ENCODE data around the gene SMCR8.
"Not testable (repeated sequence)": the region's sequence is repeated elsewhere in the genome, so short reads cannot be mapped to it uniquely, and the experiment has no call there.

The SMCR8 gene

GRCh38 chr17:18363101-18364049 lies 48.3 kb downstream of the SMCR8 start, which contains the start of gene SHMT1:
Gene SHMT1, minus strand, starts transcription at chr17:18363550. Its CDS starts 7,569 bp downstream, at chr17:18355981.
- Mint-ChIP-seq H3K27me3 (no peaks in the 10 kb centered on the region), H3K36me3 (ENCODE audit: low read depth) (peaks cover 24% of the 10 kb centered on the region), H3K4me3 (peak within 1 kb of the TSS; percentile 87), H3K4me1 (ENCODE audit: low read depth) (peaks cover 17% of the 10 kb centered on the region), H3K9me3 (no peaks in the 10 kb centered on the region), H3K27ac (peak within 1 kb of the TSS; percentile 88)
- peak; percentile 93 for DNase-seq

- Mint-ChIP-seq H3K36me3 (ENCODE audit: low read depth) (peaks cover 16% of the 10 kb centered on the region), H3K4me1 (ENCODE audit: low read depth) (peaks cover 17% of the 10 kb centered on the region), H3K27ac (no peak overlapping the region), H3K9me3 (no peaks in the 10 kb centered on the region), H3K27me3 (no peaks in the 10 kb centered on the region), H3K4me3 (no peak overlapping the region)
- no peak for DNase-seq
Measured at GRCh38 chr17:18364166-18364565, 49.1 kb downstream of the SMCR8 start.

GRCh38 chr17:18368946-18369345 lies 53.9 kb downstream of the SMCR8 start:
- no peaks in the 10 kb centered on the region for H3K36me3 Mint-ChIP-seq (ENCODE audit: low read depth)
- no peak overlapping the region for H3K27ac Mint-ChIP-seq
- peaks cover 15% of the 10 kb centered on the region for H3K27me3 Mint-ChIP-seq
- H3K4me3 Mint-ChIP-seq = no peak overlapping the region
- DNase-seq = no peak
- H3K4me1 Mint-ChIP-seq (ENCODE audit: low read depth) = peaks cover 6% of the 10 kb centered on the region
- no peaks in the 10 kb centered on the region for H3K9me3 Mint-ChIP-seq

- no peak for DNase-seq
- Mint-ChIP-seq H3K9me3 (no peaks in the 10 kb centered on the region), H3K4me1 (ENCODE audit: low read depth) (peaks cover 6% of the 10 kb centered on the region), H3K27ac (no peak overlapping the region), H3K4me3 (no peak overlapping the region), H3K36me3 (ENCODE audit: low read depth) (no peaks in the 10 kb centered on the region), H3K27me3 (peaks cover 15% of the 10 kb centered on the region)
Measured at GRCh38 chr17:18370761-18371160, 55.7 kb downstream of the SMCR8 start.

GRCh38 chr17:18371455-18371854 lies 56.4 kb downstream of the SMCR8 start:
- Mint-ChIP-seq H3K9me3 (no peaks in the 10 kb centered on the region), H3K4me1 (ENCODE audit: low read depth) (peaks cover 6% of the 10 kb centered on the region), H3K27ac (no peak overlapping the region), H3K4me3 (no peak overlapping the region), H3K36me3 (ENCODE audit: low read depth) (no peaks in the 10 kb centered on the region), H3K27me3 (peaks cover 15% of the 10 kb centered on the region)
- no peak for DNase-seq

- DNase-seq; H3K9me3 Mint-ChIP-seq; H3K4me3 Mint-ChIP-seq; H3K27ac Mint-ChIP-seq; H3K4me1 Mint-ChIP-seq (ENCODE audit: low read depth); H3K36me3 Mint-ChIP-seq (ENCODE audit: low read depth): not testable (repeated sequence)
- peaks cover 15% of the 10 kb centered on the region for H3K27me3 Mint-ChIP-seq
Measured at GRCh38 chr17:18373181-18373580, 58.1 kb downstream of the SMCR8 start.

- no peaks in the 10 kb centered on the region for H3K9me3 Mint-ChIP-seq
- H3K27ac Mint-ChIP-seq = no peak overlapping the region
- no peak for DNase-seq
- peaks cover 15% of the 10 kb centered on the region for H3K27me3 Mint-ChIP-seq
- H3K4me1 Mint-ChIP-seq (ENCODE audit: low read depth) = peaks cover 6% of the 10 kb centered on the region
- H3K36me3 Mint-ChIP-seq (ENCODE audit: low read depth) = no peaks in the 10 kb centered on the region
- H3K4me3 Mint-ChIP-seq = no peak overlapping the region
Measured at GRCh38 chr17:18374216-18374615, 59.1 kb downstream of the SMCR8 start.

All from activated T-cell treated with anti-CD3 and anti-CD28 coated beads, Interleukin-2, amount 50 U/mL, for 24 hours (primary cell).